Body of pancreas (tissue), 4 donors: ENCODE measurements around the gene TMEM144.
"Not testable (repeated sequence)": the region's sequence is repeated elsewhere in the genome, so short reads cannot be mapped to it uniquely, and the experiment has no call there.

Experiments used
- POLR2A ChIP-seq, 3 donors: fragments of 450-650 bp; IDR thresholded peaks; one replicate each; pipeline ENCODE4 v1.6.1; 2016; ENCODE audit warnings: antibody characterized with exemption in 3 of 3, mild to moderate bottlenecking in 2 of 3
- TF ChIP-seq, protein P1 (sequence below), 7 experiments: fragments of 450-650 bp in 4 of 7; fragments of 200-600 bp in 3 of 7; sonication (generic) in 3 of 7; IDR thresholded peaks; one replicate each; pipeline ENCODE4 v1.5.1; 2016 to 2019; ENCODE audit warnings: antibody characterized with exemption in 7 of 7

GRCh38 chr4:158228399-158228798 lies 18.1 kb downstream of the TMEM144 start:
- TF ChIP-seq, protein P1, sequence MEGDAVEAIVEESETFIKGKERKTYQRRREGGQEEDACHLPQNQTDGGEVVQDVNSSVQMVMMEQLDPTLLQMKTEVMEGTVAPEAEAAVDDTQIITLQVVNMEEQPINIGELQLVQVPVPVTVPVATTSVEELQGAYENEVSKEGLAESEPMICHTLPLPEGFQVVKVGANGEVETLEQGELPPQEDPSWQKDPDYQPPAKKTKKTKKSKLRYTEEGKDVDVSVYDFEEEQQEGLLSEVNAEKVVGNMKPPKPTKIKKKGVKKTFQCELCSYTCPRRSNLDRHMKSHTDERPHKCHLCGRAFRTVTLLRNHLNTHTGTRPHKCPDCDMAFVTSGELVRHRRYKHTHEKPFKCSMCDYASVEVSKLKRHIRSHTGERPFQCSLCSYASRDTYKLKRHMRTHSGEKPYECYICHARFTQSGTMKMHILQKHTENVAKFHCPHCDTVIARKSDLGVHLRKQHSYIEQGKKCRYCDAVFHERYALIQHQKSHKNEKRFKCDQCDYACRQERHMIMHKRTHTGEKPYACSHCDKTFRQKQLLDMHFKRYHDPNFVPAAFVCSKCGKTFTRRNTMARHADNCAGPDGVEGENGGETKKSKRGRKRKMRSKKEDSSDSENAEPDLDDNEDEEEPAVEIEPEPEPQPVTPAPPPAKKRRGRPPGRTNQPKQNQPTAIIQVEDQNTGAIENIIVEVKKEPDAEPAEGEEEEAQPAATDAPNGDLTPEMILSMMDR (IDR thresholded peaks at IDR 0.05): not testable (repeated sequence)
- not testable (repeated sequence) for TF ChIP-seq POLR2A (IDR thresholded peaks at IDR 0.05)
